ENCODE results near the gene ABCB10. TPM values are rescaled to one million over a fixed set of nuclear protein-coding genes. Genes with fewer than 3 reads are reported as not detected.
"Not testable (repeated sequence)": the region's sequence is repeated elsewhere in the genome, so short reads cannot be mapped to it uniquely, and the experiment has no call there.

ABCB10 gene
- total RNA-seq, 1 experiment from 2014 or later = 19.2 TPM

DNA sequence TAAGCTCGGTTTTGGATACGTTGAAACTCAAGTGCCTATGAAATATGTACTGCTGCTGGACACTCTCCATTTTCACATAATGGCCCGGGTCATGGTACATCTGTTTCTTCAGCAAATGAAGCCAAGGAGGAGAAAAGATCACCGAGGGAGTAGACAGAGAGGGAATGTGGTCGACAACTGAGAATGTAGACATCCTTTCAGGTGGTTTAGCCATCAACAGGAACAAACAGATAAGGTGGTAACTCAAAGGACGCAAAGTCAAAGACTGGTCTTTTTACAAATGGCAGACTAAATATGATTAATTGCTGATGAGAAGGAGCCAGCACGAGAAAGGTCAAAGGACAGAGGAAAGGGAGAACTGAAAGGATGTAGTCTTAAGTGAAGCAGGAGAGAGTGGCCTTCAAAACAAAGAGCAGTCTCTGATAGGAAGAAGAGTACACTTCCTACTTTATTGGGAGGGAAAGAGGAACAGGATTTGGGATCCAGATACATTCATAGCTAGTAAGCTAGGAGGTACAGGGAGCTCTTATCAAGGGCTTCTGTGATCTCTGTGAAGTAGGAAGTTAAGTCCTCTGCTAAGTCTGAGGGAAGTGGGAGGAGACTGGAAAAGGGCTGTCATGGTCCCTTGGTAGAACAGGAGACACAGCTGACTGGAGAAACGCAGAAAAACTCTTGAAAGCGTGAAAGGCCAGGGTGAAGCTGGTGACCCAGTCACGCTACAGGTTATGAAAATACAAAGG lies 78.7 kb downstream of the ABCB10 start:
- in situ Hi-C loops (cut with HindIII; ENCODE audit: low pct_unique_long_range_greater_than_20kb, low sequenced_read_pairs) (no loop called here), intact Hi-C loops (cut with micrococcal nuclease; ENCODE audit: unreplicated experiment) (loop anchor here (10.0 kb wide), 1 partner anchor 135 kb away; the partner anchor contains the start of gene CCSAP)
- Histone ChIP-seq H3K27me3 (ENCODE audit: control insufficient read depth, insufficient read depth, low read length) (no peaks in the 10 kb centered on the region), H3K27ac (ENCODE audit: low read length) (no peak overlapping the region), H3K36me3 (ENCODE audit: control insufficient read depth, insufficient read depth, low read length) (peaks cover 11% of the 10 kb centered on the region), H3K4me3 (ENCODE audit: low read depth in 2 of 2, low read length in 2 of 2) (no peak overlapping the region), H3K4me1 (ENCODE audit: control insufficient read depth, insufficient read depth, low read length) (no peaks in the 10 kb centered on the region), H3K9me3 (ENCODE audit: control insufficient read depth, insufficient read depth, low read depth, low read length) (no peaks in the 10 kb centered on the region)
- BruUV-seq (replicated peaks) = no TSS peak
- POLR2A ChIA-PET = interaction anchor here (0.8 kb wide), 1 partner anchor 29 kb away, joined by 3 read pairs; no protein-coding TSS in a partner anchor
- DNase-seq (ENCODE audit: low read depth, low spot score) = no peak
- TF ChIP-seq, protein P1, sequence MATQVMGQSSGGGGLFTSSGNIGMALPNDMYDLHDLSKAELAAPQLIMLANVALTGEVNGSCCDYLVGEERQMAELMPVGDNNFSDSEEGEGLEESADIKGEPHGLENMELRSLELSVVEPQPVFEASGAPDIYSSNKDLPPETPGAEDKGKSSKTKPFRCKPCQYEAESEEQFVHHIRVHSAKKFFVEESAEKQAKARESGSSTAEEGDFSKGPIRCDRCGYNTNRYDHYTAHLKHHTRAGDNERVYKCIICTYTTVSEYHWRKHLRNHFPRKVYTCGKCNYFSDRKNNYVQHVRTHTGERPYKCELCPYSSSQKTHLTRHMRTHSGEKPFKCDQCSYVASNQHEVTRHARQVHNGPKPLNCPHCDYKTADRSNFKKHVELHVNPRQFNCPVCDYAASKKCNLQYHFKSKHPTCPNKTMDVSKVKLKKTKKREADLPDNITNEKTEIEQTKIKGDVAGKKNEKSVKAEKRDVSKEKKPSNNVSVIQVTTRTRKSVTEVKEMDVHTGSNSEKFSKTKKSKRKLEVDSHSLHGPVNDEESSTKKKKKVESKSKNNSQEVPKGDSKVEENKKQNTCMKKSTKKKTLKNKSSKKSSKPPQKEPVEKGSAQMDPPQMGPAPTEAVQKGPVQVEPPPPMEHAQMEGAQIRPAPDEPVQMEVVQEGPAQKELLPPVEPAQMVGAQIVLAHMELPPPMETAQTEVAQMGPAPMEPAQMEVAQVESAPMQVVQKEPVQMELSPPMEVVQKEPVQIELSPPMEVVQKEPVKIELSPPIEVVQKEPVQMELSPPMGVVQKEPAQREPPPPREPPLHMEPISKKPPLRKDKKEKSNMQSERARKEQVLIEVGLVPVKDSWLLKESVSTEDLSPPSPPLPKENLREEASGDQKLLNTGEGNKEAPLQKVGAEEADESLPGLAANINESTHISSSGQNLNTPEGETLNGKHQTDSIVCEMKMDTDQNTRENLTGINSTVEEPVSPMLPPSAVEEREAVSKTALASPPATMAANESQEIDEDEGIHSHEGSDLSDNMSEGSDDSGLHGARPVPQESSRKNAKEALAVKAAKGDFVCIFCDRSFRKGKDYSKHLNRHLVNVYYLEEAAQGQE (IDR thresholded peaks at IDR 0.05; ENCODE audit: insufficient read depth in 1 of 2, low read depth in 2 of 2, low read length in 1 of 2) = no peak
- TF ChIP-seq TCF7L2 (IDR thresholded peaks at IDR 0.05; ENCODE audit: low read depth, low read length) (no peak), POLR2AphosphoS5 (IDR thresholded peaks at IDR 0.05; ENCODE audit: low read depth, low read length) (no peak), CTCF (IDR thresholded peaks at IDR 0.05) (no peak), SIN3A (IDR thresholded peaks at IDR 0.05; ENCODE audit: borderline replicate concordance, insufficient read depth, low read depth, low read length) (no peak)
- peak; percentile 30; the same call in 1 of the 2 replicates for ATAC-seq
- CTCF ChIA-PET = interaction anchor here (0.6 kb wide), 2 partner anchors 35 to 688 kb away, joined by 3 to 5 read pairs; no protein-coding TSS in a partner anchor

- ATAC-seq (no peak), DNase-seq (ENCODE audit: low read depth, low spot score) (no peak)
- no peak overlapping the region for H3K4me3 ChIP-seq (ENCODE audit: low read depth in 2 of 2, low read length in 2 of 2)
- ChIA-PET CTCF (no interaction called here), POLR2A (no interaction called here)
- in situ Hi-C loops (cut with HindIII; ENCODE audit: low pct_unique_long_range_greater_than_20kb, low sequenced_read_pairs) (no loop called here), intact Hi-C loops (cut with micrococcal nuclease; ENCODE audit: unreplicated experiment) (no loop called here)
- H3K27me3 ChIP-seq (ENCODE audit: control insufficient read depth, insufficient read depth, low read length) = no peaks in the 10 kb centered on the region
- no TSS peak for BruUV-seq (replicated peaks)
- TF ChIP-seq POLR2AphosphoS5 (IDR thresholded peaks at IDR 0.05; ENCODE audit: low read depth, low read length) (no peak), TCF7L2 (IDR thresholded peaks at IDR 0.05; ENCODE audit: low read depth, low read length) (no peak), SIN3A (IDR thresholded peaks at IDR 0.05; ENCODE audit: borderline replicate concordance, insufficient read depth, low read depth, low read length) (no peak), CTCF (IDR thresholded peaks at IDR 0.05) (no peak)
- TF ChIP-seq, protein P1 (IDR thresholded peaks at IDR 0.05; ENCODE audit: insufficient read depth in 1 of 2, low read depth in 2 of 2, low read length in 1 of 2) = no peak
- no peaks in the 10 kb centered on the region for H3K4me1 ChIP-seq (ENCODE audit: control insufficient read depth, insufficient read depth, low read length)
- H3K27ac ChIP-seq (ENCODE audit: low read length) = no peak overlapping the region
- H3K36me3 ChIP-seq (ENCODE audit: control insufficient read depth, insufficient read depth, low read length) = peaks cover 5% of the 10 kb centered on the region
- H3K9me3 ChIP-seq (ENCODE audit: control insufficient read depth, insufficient read depth, low read depth, low read length) = no peaks in the 10 kb centered on the region
Measured at GRCh38 chr1:229478852-229479251, 79.7 kb downstream of the ABCB10 start.

- H3K4me3 ChIP-seq (ENCODE audit: low read depth in 2 of 2, low read length in 2 of 2); POLR2A ChIA-PET; intact Hi-C loops (cut with micrococcal nuclease; ENCODE audit: unreplicated experiment); H3K27me3 ChIP-seq (ENCODE audit: control insufficient read depth, insufficient read depth, low read length); DNase-seq (ENCODE audit: low read depth, low spot score); H3K9me3 ChIP-seq (ENCODE audit: control insufficient read depth, insufficient read depth, low read depth, low read length); H3K27ac ChIP-seq (ENCODE audit: low read length); BruUV-seq (replicated peaks); H3K36me3 ChIP-seq (ENCODE audit: control insufficient read depth, insufficient read depth, low read length); ATAC-seq; in situ Hi-C loops (cut with HindIII; ENCODE audit: low pct_unique_long_range_greater_than_20kb, low sequenced_read_pairs); H3K4me1 ChIP-seq (ENCODE audit: control insufficient read depth, insufficient read depth, low read length): not testable (repeated sequence)
- CTCF ChIA-PET = interaction anchor here (0.6 kb wide), 1 partner anchor 319 kb away, joined by 3 read pairs; no protein-coding TSS in a partner anchor
Measured at GRCh38 chr1:229475859-229476258, 82.6 kb downstream of the ABCB10 start.
